NCI-H460 (cell line): ENCODE measurements around the gene GRM4. TPM values are rescaled to one million over a fixed set of nuclear protein-coding genes. Genes with fewer than 3 reads are reported as not detected.
A peak's percentile ranks its signal among the peaks of the same experiment; 100 is the strongest.
"Not testable (repeated sequence)": the region's sequence is repeated elsewhere in the genome, so short reads cannot be mapped to it uniquely, and the experiment has no call there.

ENCODE experiments used
- DNase-seq: peaks from one replicate; pipeline ENCODE4 v3.0.0-alpha.2; 2016; ENCODE audit warnings: low read depth; ENCODE audit errors: extremely low read depth
- total RNA-seq: library from RNA; depleted of rRNA; stranded (reverse); fragments of >200 nt; shearing (Covaris generic); gene quantifications from 2 replicates; pipeline ENCODE4 v1.2.3, GENCODE V29; 2014

The GRM4 gene
- total RNA-seq, 1 experiment from 2014 or later = not detected

DNA sequence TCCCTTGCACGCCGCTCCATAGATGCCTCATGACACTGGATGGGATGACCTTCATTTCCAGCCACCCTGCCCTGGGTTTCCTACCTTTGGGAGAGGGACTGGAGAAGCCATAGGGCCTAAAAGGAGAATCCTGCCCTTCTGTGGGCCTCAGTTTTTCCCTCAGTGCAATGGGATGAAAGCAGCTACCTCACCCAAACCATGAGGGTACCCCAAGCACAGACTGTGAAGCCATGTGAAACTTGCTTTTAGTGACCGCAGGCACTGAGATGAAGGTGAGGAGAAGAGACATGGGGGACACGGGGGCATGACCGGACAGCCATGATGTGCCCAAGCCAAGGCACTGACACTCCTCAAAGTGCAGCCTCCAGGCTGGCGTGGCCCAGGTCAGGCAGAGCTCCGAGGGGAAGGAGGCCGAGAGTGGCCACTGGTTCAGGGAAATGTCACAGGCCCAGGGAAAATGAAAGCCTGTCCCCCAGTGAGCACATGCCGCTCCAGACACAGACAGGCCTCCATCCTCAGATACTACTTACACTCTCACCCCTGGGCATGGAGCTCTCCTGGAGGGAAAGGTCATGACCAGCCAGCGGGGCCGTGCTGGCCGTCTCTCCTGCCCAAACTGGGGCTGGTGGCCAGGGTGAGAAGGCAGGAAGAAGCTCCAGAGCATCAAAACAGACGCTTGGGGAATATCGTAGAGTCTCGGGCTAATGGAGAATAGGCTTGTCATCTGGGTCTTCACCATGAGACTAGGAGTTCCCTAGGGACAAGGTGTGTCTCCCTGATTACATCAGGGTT, 116.2 kb downstream of the GRM4 start:
- DNase-seq = no peak

DNA sequence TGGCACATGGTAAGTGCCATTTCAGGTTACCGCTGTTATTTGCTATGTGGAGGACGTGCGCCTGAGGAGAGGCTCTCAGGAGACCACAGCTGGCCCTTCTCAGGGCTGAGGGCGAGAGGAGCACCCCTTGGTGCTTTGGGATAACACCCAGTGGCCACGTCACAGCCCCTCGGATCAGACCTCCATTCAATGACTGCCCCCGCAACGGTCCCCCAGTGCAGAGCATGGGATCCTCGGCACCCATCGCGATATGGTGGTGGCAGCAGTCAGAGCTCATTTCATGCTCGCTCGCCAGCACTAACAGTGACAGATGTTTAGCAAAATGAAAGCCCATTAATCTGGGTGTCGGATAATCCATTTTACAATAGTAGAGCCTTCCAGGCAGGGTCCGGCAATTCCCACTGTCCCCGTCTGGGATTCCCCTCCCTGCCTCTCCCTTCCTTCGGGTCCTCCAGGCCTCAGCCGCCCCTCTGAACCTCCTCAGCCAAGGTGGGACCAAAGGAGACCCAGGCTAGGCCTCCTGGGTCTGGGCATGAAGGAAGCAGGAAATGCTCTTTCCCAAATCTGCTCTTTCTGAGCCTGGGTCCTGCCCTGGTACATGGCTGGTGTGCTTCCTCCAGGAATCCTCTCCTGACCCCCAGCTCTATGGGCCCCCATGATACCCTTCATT, 117.1 kb downstream of the GRM4 start:
- no peak for DNase-seq

DNA sequence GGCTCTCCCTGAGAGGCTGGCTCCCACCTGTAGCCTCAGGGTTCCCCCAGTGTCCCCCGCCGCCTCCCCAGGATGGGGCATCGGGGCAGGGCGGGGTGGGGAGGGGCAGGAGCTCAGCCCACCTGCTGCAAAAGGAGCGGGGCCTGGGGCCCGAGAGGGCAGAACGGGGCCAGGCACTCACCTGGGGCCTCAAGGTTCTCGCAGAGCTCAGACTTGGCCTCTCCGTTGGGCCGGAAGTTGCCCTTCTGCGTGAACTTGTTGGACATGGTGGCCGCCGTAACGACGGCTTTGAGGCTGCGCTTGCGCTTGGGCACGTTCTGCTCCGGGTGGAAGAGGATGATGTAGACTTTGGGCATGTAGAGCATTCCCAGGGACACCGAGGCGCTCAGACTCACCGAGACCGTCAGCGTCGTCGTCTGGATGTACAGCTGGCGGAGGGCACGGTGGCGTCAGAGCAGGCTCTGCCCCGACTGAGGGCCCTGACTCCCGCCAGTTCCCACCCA, 117.9 kb downstream of the GRM4 start:
- no peak for DNase-seq

DNA sequence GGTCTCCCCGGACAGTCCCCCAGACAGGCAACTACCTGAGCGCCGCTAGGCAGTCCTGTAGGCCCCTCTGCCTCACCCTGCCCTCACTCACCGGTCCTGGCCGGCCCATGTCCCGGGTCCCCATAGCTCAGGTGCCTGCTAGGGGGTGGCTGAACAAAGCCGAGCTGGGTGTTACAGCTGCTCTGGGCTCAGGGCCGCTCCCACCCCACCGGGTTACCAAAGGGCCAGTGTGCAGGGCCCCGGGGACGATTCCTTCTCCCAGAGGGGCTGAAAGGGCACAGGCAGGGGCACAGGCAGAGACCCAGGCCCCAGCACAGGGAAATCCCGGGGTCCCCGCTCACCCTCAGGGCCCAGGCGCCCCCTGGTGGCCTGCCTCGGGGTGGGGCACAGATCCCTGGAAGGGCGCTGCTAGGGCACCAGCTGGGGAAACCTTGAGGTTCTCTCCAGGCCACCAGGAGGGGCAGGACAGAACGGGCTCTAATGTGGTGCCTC, 118.4 kb downstream of the GRM4 start:
- DNase-seq = peak; percentile 20

DNA sequence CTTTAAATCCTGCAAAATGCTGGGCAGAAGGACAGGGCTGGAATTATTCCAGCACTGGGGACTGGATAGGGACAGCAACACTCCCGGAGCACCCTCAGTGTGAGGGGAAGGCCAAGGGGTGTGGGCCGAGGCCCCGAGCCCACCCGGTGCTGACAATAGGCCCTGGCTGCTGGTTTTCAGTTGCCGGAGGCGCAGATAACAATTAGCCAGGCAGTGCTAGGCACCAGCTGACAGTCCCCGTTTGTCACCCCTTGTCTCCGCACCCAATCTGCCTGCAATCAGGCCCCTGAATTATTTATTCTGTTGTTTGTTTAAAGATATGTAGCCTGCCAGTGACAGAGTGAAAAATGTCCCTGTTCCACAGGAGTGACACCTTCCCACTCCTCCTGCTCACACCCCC, 120.0 kb downstream of the GRM4 start:
- no peak for DNase-seq

DNA sequence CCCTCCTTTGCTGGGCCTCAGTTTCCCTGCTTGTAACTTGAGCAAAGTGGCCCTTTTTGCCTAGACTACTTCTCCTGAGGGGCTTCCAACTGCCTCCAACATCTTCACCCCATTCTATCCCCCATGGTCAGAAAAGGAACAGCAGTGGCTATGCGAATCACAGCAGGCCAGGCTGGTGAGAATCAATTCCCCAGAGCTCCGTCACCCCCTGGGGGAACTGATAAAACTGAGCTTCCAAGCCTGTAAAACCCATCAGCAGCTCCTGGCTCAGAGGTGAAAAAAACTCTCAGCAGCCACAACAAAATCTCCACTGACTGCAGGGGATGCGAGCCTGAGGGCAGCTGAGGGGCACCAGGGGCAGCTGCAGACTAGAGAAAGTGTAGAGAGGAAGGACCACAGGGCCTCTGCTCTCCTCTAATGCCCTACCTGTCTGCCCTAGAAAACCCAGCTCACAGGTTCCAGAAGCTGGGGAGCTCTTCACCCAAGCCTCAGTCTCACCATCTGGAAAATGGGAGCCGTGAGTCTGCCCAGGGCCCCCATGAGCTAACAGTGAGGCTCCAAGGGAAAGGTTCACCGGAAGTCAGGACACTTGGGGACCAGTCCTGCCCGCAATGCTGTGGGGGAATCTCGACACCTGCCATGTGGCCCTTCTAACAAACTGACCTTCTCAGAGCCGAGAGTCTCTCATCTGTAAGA, 120.6 kb downstream of the GRM4 start:
- DNase-seq = no peak

DNA sequence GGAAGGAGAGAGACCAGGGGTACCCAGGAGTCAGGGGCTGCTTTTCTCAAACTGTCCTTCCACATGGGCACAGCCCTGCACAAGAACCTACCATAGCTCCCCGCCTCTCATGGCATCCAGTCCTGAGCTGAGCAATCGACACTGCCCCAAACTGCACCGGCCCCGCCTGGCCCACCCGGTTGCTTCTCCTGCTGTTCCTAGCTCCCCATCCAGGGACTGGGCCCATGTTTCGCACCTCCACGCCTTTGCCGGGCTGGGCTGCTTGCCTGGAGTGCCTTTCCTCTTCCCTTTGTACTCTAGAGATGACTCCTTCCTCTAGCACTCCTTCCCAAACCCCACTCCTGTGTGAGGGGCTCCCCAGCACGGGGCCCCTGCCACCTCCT, 123.0 kb downstream of the GRM4 start:
- DNase-seq = no peak

DNA sequence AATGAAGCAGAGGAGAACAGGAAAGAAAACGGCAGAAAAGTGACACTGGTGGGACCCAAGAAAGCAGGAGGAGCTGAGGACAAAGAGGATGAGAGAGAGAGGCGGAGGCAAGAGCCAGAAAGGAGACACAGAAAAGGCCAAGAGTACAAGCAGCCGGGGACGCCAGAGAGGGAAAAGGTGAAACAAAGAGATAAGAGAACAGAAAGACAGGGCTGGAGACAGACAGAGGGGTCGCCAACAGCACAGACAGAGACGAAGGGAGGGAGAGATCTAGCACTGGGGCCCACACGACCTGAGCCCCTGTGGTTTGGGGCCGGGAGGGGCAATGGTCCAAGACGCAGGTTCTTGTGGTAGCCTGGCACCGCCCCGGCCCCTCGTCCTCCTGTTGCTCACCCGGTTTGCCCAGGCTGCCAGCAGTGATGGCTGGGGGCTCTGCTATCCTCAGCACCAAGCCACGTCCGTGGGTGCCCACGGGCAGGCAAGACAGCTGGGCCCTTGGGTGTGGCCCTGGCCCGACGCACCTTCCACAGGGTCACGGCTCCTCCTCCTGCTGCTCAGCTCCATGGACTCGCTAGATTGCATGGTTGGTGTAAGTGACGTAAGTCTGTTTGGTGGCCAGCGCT, 123.5 kb downstream of the GRM4 start:
- DNase-seq = no peak

DNA sequence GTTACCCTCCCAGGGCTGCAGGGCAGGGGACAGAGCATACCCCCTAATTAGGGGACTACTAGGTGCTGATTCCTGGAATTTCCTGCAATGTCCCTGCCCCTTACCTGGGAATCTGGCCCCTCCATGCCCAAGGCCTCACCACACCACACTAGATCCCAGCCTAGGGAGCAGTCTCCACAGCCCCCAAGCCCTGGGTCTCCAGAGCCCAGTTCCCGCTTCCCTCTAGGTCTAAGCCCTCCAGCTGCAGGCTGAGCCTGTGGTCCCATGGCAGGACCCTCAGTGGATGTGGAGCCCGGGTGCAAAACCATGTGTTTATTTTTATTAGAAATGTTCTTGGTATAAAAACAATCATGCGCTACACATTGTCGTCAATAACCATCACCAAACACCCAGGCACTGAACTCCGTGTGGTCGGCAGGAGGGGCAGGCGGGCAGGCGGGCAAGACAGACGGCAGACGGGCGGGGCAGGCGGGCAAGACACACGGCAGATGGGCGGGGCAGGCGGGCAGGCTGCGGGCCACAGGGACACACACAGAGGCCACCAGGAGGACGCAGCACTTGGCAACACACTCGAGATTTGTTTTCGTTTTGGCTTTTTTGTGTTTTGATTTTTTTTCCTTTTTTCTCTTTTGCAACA, 124.2 kb downstream of the GRM4 start:
- no peak for DNase-seq

DNA sequence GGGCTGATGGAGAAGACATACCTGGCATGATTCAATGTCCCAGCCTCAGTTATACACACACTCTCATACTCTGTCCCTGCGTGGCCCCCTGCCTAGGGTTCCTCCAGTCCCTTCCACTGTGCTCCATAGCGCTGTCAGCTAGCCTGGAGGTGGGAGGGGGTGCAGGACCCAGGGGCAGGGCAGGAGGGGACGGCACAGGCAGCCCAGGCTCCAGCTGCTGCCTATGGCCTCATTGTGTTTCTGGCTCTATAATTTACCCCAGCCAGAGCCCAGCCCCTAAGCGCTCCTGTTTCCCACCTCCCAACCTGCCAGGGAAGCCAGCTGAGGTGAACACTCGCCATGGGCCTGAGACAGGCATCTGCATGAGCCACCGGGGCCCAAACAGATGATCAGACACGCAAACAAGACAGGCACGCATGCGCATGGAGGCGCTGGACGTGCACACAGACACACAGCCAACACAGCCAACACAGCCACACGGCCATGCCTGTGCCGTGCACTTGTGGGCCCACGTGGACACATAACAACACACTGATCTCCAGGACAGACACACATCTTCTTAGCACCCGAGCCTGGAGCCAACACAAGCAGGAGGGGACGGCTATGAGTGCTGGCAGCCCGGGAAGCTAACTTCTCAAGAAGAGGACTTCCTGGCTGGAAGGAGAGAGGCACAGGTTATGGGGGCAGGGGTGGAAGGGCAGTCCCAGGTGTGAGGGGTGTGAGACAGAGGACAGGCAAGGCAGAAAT, 124.9 kb downstream of the GRM4 start:
- no peak for DNase-seq

DNA sequence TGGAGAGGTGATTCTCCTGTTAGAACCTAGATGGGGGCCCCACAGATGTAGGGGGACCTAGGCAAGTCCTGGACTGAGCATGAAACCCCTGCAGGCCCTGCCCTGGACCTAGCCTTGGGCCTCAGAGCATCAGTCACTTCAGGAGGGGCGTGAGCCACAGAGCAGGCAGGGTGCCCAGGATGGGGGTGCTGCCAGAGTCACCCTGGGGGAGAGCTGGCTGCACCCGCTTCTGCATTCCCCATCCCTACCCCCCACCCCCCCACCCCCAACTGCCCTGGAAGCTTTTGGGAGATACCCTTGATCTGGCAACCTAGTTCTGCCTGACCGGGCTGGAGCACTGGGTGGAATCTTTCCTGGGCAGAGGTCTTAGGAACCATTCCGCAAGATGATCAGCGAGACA, 125.6 kb downstream of the GRM4 start:
- DNase-seq = no peak

DNA sequence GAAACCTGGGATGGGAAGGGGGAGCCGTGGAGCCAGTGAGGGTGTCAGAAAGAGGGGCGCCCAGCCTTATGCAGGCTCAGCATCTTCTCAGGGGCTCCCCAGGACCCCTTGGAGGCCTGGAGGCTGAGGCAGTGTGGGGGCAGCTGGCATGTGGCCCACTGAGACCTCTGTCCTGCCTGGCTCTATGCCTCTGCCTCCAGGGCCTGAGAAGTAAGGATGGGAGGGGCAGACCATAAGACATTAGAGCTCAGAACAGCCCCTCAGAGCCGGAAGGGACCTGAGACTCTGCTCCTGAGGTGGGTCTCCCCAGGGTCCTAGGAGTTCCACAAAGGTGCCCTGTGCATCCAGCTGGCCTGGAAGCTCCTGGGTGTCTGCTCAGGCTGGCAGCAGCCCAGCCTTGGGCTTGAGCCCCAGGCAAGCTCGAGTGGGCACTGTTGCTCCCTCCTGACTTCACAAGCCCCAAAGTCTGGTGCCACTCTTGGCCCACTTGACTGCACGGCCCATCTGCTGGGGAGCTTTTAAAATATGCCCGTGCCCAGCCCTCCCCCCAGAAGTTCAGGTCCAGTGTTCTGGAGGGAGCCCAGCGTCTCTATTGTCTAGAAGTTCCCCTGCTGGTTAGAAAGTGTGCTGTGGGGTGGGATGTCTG, 126.8 kb downstream of the GRM4 start:
- no peak for DNase-seq

DNA sequence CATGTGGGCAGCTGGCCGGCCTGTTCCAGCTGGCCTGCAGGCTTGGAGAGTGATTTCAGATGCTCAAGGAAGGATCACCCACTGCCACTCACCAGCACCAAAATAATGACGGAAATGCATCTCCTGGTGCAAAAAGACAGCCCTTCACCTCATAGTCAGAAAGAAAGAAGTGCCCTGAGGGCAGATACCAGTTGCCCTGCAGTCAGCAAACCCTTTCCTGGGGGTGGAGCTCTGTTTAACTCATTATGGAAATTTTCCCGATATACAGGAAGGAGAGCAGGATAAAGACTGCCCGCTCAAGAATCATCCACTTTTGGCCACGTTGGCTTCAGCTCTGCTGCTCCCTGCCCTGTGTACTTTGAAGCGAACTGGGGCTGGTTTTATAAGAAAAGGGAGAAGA, 127.9 kb downstream of the GRM4 start:
- DNase-seq = no peak

DNA sequence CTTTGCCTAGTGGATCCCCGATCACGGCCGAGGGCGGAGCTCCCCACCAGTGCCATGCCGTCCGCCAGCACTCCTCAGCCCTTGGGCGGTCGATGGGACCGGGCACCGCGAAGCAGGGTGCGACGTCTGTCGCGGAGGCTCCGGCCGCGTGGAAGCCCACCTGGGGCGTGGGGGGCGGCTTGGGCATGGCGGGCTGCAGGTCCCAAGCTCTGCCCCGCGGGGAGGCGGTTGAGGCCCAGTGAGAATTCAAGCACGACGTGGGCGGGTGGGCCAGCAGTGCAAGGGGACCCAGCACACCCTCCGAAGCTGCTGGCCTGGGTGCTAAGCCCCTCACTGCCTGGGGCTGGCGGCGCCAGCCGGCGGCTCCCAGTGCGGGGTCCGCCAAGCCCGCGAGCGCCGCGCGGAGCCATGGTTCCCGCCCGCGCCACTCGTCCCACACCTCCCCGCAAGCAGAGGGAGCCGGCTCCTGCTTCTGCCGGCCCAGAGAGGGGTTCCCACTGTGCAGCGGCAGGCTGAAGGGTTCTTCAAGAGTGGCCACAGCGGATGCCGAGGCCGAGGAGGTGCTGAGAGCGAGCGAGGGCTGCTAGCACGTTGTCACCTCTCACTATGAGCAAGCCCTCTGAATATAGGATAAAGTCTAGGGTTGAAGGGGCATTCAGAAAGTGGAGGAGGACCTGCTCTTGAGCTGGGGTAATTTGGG, 128.6 kb downstream of the GRM4 start:
- no peak for DNase-seq

DNA sequence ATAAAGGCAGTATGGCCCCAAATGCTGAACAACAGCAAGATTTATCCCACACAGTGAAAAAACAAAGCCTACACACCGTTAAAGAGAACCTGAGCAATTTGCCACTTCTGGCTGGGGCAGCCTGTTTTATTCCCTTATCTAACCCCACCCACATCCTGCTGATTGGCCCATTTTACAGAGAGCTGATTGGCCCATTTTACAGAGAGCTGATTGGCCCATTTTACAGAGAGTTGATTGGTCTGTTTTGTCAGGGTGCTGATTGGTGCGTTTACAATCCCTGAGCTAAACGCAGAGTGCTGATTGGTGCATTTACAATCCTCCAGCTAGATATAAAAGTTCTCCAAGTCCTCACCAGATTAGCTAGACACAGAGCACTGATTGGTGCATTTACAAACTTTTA, 129.3 kb downstream of the GRM4 start:
- DNase-seq = not testable (repeated sequence)

DNA sequence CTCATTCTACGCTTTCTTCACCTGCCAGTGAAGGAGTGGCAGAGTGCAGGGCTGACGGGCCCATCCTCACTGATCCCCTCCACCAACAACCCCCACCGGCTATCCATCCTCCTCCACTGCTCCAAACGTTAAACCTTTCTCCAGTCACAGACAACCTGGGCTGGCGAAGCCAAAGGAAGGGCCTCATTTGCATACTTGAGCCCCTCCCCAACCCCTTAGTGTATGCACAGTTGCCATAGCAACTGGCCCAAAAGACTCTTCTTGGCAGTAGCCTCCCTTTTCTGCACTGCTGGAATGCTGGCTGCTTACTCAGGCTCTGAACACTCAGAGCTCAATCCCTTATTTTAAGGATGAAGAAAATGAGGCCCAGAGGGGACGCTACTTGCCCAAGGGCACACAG, 130.3 kb downstream of the GRM4 start:
- no peak for DNase-seq

DNA sequence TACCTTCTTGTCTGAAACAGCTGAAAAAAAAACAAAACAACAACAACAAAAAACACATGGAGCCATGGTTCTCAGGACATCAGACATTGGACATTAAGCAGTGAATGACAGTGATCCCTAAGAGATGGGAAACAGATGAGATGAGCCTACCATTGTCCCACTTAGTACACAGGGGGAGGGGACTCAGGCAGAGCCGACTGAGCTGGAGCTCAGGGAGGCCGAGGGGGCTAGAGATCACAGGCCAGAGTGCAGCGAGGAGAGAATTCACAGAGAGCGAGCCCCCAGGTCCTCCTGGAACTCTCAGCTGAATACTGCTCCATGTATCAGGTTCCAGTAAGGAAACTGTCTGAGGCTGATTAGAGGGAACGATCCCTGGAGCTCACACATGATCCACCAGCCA, 134.6 kb downstream of the GRM4 start:
- DNase-seq = no peak

DNA sequence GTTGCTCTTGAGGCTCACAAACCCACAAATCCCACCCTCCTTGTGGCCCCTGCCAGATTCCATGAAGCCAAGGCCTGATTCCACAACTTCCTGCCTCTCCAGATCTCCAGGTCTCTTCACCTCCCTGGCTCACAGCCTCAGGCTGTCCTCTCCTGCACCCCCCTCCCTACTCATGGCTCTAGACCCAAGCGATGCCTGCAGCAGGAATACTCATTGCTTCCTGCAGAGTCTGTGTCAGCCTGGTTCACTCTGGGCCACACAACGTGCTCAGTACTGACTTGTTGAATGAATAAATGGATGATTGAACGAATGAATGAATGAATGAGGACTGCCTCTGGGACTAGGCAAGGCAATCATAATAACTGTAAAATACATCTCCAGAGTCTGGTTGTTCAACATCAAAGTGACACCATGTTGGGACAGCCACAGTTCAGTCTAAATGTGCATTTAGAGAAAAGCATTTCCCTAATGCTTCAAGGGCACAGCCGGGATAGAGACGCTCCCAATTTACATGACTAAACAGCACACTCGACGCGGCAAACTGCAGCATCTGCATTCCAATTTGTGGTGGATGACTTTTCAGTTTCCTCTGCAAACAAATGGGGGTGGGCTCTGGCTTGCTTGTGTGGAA, 139.9 kb downstream of the GRM4 start:
- no peak for DNase-seq
